Measurements from ENCODE around the gene DES.

The DES gene

DNA sequence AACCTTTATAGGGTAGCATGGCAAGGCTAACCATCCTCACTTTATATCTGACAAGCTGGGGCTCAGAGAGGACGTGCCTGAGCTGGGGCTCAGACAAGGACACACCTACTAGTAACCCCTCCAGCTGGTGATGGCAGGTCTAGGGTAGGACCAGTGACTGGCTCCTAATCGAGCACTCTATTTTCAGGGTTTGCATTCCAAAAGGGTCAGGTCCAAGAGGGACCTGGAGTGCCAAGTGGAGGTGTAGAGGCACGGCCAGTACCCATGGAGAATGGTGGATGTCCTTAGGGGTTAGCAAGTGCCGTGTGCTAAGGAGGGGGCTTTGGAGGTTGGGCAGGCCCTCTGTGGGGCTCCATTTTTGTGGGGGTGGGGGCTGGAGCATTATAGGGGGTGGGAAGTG, 1.2 kb upstream of the DES start:
- no peak for TF ChIP-seq EZH2phosphoT487 (IDR thresholded peaks at IDR 0.05; ENCODE audit: low read depth)
- TF ChIP-seq, protein P1, sequence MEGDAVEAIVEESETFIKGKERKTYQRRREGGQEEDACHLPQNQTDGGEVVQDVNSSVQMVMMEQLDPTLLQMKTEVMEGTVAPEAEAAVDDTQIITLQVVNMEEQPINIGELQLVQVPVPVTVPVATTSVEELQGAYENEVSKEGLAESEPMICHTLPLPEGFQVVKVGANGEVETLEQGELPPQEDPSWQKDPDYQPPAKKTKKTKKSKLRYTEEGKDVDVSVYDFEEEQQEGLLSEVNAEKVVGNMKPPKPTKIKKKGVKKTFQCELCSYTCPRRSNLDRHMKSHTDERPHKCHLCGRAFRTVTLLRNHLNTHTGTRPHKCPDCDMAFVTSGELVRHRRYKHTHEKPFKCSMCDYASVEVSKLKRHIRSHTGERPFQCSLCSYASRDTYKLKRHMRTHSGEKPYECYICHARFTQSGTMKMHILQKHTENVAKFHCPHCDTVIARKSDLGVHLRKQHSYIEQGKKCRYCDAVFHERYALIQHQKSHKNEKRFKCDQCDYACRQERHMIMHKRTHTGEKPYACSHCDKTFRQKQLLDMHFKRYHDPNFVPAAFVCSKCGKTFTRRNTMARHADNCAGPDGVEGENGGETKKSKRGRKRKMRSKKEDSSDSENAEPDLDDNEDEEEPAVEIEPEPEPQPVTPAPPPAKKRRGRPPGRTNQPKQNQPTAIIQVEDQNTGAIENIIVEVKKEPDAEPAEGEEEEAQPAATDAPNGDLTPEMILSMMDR (IDR thresholded peaks at IDR 0.05; ENCODE audit: low read depth, low read length): no peak
- Histone ChIP-seq H4K20me1 (ENCODE audit: insufficient read depth, low read length) (no peaks in the 10 kb centered on the region), H3K4me3 (ENCODE audit: low read length) (no peak overlapping the region), H3K9me3 (ENCODE audit: insufficient read depth, low read length) (no peaks in the 10 kb centered on the region), H2AFZ (ENCODE audit: low read depth, low read length) (no peak overlapping the region), H3K4me1 (ENCODE audit: low read length) (no peaks in the 10 kb centered on the region), H3K4me2 (ENCODE audit: low read length) (no peak overlapping the region), H3K79me2 (ENCODE audit: low read length) (no peaks in the 10 kb centered on the region), H3K9ac (ENCODE audit: low read length) (no peak overlapping the region), H3K36me3 (replicated peaks; ENCODE audit: low read depth, low read length) (no peaks in the 10 kb centered on the region), H3K27me3 (ENCODE audit: low read depth, low read length) (no peaks in the 10 kb centered on the region), H3K27ac (ENCODE audit: low read length) (no peak overlapping the region)

DNA sequence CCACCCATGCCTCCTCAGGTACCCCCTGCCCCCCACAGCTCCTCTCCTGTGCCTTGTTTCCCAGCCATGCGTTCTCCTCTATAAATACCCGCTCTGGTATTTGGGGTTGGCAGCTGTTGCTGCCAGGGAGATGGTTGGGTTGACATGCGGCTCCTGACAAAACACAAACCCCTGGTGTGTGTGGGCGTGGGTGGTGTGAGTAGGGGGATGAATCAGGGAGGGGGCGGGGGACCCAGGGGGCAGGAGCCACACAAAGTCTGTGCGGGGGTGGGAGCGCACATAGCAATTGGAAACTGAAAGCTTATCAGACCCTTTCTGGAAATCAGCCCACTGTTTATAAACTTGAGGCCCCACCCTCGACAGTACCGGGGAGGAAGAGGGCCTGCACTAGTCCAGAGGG, 803 bp upstream of the DES start:
- no peak for TF ChIP-seq EZH2phosphoT487 (IDR thresholded peaks at IDR 0.05; ENCODE audit: low read depth)
- TF ChIP-seq, protein P1 (IDR thresholded peaks at IDR 0.05; ENCODE audit: low read depth, low read length): no peak

DNA sequence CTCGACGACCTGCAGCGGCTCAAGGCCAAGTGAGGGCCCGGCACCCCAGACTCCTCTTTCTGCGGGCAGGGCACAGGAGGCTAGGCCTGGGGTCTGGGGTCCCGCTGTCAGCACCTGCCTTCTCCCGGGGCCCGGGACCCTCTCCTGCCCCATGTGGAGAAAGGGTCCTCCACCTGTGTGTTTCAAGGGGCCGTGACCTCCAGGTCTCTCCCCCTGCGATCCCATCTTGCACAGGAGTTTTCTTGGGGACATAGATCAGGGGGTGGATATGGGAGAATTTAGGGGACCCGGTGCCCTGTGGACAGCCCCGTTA, 791 bp downstream of the DES start:
- Histone ChIP-seq H3K27me3 (ENCODE audit: low read depth, low read length) (no peaks in the 10 kb centered on the region), H3K79me2 (ENCODE audit: low read length) (no peaks in the 10 kb centered on the region), H4K20me1 (ENCODE audit: insufficient read depth, low read length) (no peaks in the 10 kb centered on the region), H2AFZ (ENCODE audit: low read depth, low read length) (no peak overlapping the region), H3K4me2 (ENCODE audit: low read length) (no peak overlapping the region), H3K36me3 (replicated peaks; ENCODE audit: low read depth, low read length) (no peaks in the 10 kb centered on the region), H3K4me1 (ENCODE audit: low read length) (no peaks in the 10 kb centered on the region), H3K9me3 (ENCODE audit: insufficient read depth, low read length) (no peaks in the 10 kb centered on the region), H3K4me3 (ENCODE audit: low read length) (no peak overlapping the region), H3K9ac (ENCODE audit: low read length) (no peak overlapping the region), H3K27ac (ENCODE audit: low read length) (no peak overlapping the region)
- no peak for TF ChIP-seq EZH2phosphoT487 (IDR thresholded peaks at IDR 0.05; ENCODE audit: low read depth)
- TF ChIP-seq, protein P1 (IDR thresholded peaks at IDR 0.05; ENCODE audit: low read depth, low read length): no peak

More for the DNA sequence above, 803 bp upstream of the DES start:
- no peak overlapping the region for H2AFZ ChIP-seq (ENCODE audit: low read depth, low read length)
- no peaks in the 10 kb centered on the region for H3K27me3 ChIP-seq (ENCODE audit: low read depth, low read length)
- no peaks in the 10 kb centered on the region for H3K9me3 ChIP-seq (ENCODE audit: insufficient read depth, low read length)
- H3K4me1 ChIP-seq (ENCODE audit: low read length): no peaks in the 10 kb centered on the region
- H3K4me2 ChIP-seq (ENCODE audit: low read length): no peak overlapping the region
- no peak overlapping the region for H3K27ac ChIP-seq (ENCODE audit: low read length)
- H3K4me3 ChIP-seq (ENCODE audit: low read length): no peak overlapping the region
- no peak overlapping the region for H3K9ac ChIP-seq (ENCODE audit: low read length)
- H3K79me2 ChIP-seq (ENCODE audit: low read length): no peaks in the 10 kb centered on the region
- no peaks in the 10 kb centered on the region for H3K36me3 ChIP-seq (replicated peaks; ENCODE audit: low read depth, low read length)
- no peaks in the 10 kb centered on the region for H4K20me1 ChIP-seq (ENCODE audit: insufficient read depth, low read length)

DNA sequence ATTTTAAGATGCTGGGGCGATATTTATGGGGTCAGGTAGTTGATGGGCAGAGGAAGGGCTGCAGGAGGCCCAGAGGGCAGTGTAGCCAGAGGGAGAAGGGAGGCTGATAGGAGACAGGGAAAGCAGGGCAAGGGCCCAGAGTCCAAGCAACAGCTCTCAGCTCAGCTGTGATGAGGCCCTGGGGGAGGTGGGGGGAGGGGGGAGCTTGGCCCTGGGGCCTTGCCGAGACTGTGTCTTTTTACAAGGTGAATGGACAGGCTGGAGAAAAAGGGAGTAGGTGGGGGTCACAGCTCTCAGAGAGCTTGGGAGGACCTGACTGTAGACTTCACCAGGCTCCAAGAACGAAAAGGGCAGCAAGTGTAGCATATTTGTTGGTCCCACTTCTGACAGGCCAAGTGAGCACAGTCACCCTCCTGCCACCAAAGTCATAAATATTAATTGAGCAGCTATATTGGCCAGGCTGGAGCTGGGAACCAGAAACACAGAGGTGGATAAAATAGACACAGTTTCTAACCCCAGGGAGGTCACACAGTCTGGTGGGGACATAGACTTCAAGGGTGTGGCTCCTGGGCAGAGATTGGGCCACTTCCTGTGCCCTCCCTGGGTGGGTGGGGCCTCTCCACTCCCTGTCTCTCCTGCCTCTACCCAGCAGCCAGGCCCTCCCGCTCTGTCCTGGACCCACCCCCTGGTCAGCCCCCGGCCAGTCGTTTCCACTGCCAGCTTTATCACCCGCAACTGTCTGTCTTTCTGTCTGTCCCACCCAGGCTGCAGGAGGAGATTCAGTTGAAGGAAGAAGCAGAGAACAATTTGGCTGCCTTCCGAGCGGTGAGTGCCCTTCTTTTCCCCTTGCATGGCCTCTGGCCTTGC, 1.4 kb downstream of the DES start:
- Histone ChIP-seq H3K27ac (ENCODE audit: low read length) (no peak overlapping the region), H3K79me2 (ENCODE audit: low read length) (no peaks in the 10 kb centered on the region), H3K4me1 (ENCODE audit: low read length) (no peaks in the 10 kb centered on the region), H3K36me3 (replicated peaks; ENCODE audit: low read depth, low read length) (no peaks in the 10 kb centered on the region), H3K4me3 (ENCODE audit: low read length) (no peak overlapping the region), H2AFZ (ENCODE audit: low read depth, low read length) (no peak overlapping the region), H3K27me3 (ENCODE audit: low read depth, low read length) (no peaks in the 10 kb centered on the region), H3K9me3 (ENCODE audit: insufficient read depth, low read length) (no peaks in the 10 kb centered on the region), H3K4me2 (ENCODE audit: low read length) (no peak overlapping the region), H4K20me1 (ENCODE audit: insufficient read depth, low read length) (no peaks in the 10 kb centered on the region), H3K9ac (ENCODE audit: low read length) (no peak overlapping the region)
- TF ChIP-seq EZH2phosphoT487 (IDR thresholded peaks at IDR 0.05; ENCODE audit: low read depth): no peak
- TF ChIP-seq, protein P1 (IDR thresholded peaks at IDR 0.05; ENCODE audit: low read depth, low read length): no peak
